Caco-2 (cell line): ENCODE results near the gene IQSEC1. TPM values are rescaled to one million over a fixed set of nuclear protein-coding genes. Genes with fewer than 3 reads are reported as not detected.

ENCODE experiments used
- BruUV-seq: library from RNA; stranded (reverse); fragments of 400-500 nt; replicated peaks from 2 replicates; lab custom pipeline; 2021; lab: Mats Ljungman, UMichigan
- CTCF ChIA-PET: fragments of 300-600 bp; sonication (Branson Sonifier 250); formaldehyde crosslinking; loops from one replicate; lab custom pipeline; 2022; ENCODE audit warnings: antibody characterized with exemption; lab: Charles Lee
- POLR2A ChIA-PET: fragments of 300-600 bp; sonication (Branson Sonifier 250); formaldehyde crosslinking; loops from one replicate; lab custom pipeline; 2022; ENCODE audit warnings: antibody characterized with exemption; lab: Charles Lee
- DNase-seq, 2 experiments: peaks; one replicate each; pipeline versions ENCODE4 v3.0.0 to v3.0.0-alpha.2; 2020 to 2022
- H3K27me3 ChIP-seq: replicated peaks from 2 replicates; pipeline ENCODE4 v1.6.0; 2011; ENCODE audit warnings: low read length; ENCODE audit not compliant: control insufficient read depth, insufficient read depth
- H3K36me3 ChIP-seq: 2 replicates; pipeline ENCODE4 v1.5.1; 2011; ENCODE audit warnings: low read length; ENCODE audit not compliant: control insufficient read depth, insufficient read depth
- H3K4me1 ChIP-seq: fragments of 250-450 bp; sonication (Bioruptor Pico); 2 replicates; pipeline ENCODE4 v1.5.1; 2020; ENCODE audit warnings: mild to moderate bottlenecking
- H3K4me3 ChIP-seq: 2 replicates; pipeline ENCODE4 v1.5.1; 2011; ENCODE audit warnings: low read depth, mild to moderate bottlenecking, control low read depth, low read length
- H3K9me3 ChIP-seq: fragments of 250-450 bp; sonication (Bioruptor Pico); 2 replicates; pipeline ENCODE4 v1.5.1; 2020; ENCODE audit warnings: mild to moderate bottlenecking, moderate library complexity
- H3K27ac Mint-ChIP-seq: one replicate; pipeline ENCODE4 v1.8.0; 2022; ENCODE audit warnings: mixed read lengths; ENCODE audit not compliant: unreplicated experiment
- H3K27me3 Mint-ChIP-seq: one replicate; pipeline ENCODE4 v1.8.0; 2022; ENCODE audit warnings: mixed read lengths; ENCODE audit not compliant: insufficient read depth, unreplicated experiment
- H3K36me3 Mint-ChIP-seq: one replicate; pipeline ENCODE4 v1.8.0; 2022; ENCODE audit warnings: mild to moderate bottlenecking, mixed read lengths; ENCODE audit not compliant: insufficient read depth, unreplicated experiment
- H3K4me1 Mint-ChIP-seq: one replicate; pipeline ENCODE4 v1.8.0; 2022; ENCODE audit warnings: low read depth, mixed read lengths; ENCODE audit not compliant: unreplicated experiment
- H3K4me3 Mint-ChIP-seq: one replicate; pipeline ENCODE4 v1.8.0; 2022; ENCODE audit warnings: mild to moderate bottlenecking, moderate library complexity, mixed read lengths; ENCODE audit not compliant: unreplicated experiment
- H3K9me3 Mint-ChIP-seq: one replicate; pipeline ENCODE4 v1.8.0; 2022; ENCODE audit warnings: mixed read lengths; ENCODE audit not compliant: unreplicated experiment
- CTCF ChIP-seq, 2 experiments: fragments of 200-600 bp in 1 of 2; IDR thresholded peaks; 1 replicate in 1 of 2; 2 replicates in 1 of 2; pipeline versions ENCODE4 v1.5.1 to v1.8.0; 2011 to 2022; ENCODE audit warnings: antibody characterized with exemption in 1 of 2, control low read depth in 1 of 2, inconsistent platforms in 1 of 2, low read depth in 1 of 2, low read length in 1 of 2, mild to moderate bottlenecking in 1 of 2, moderate library complexity in 1 of 2; ENCODE audit not compliant: insufficient read depth in 1 of 2, severe bottlenecking in 1 of 2, unreplicated experiment in 1 of 2
- intact Hi-C: fragments of 100-400 bp; cut with micrococcal nuclease; formaldehyde crosslinking; loops from one replicate; pipeline ENCODE4 v1.10.0; 2022; ENCODE audit not compliant: unreplicated experiment
- total RNA-seq: library from RNA; stranded (reverse); gene quantifications from 2 replicates; pipeline ENCODE4 v1.2.3, GENCODE V29; 2022

The IQSEC1 gene
- total RNA-seq, 1 experiment from 2014 or later, result 40.0 TPM

- no peak overlapping the region for H3K27ac Mint-ChIP-seq
- H3K9me3 Mint-ChIP-seq, result no peaks in the 10 kb centered on the region
- no peaks in the 10 kb centered on the region for H3K27me3 Mint-ChIP-seq
- no peak for DNase-seq
- no TSS peak for BruUV-seq
- no peaks in the 10 kb centered on the region for H3K4me1 Mint-ChIP-seq
- intact Hi-C loops, result loop anchor here (5.0 kb wide), 1 partner anchor 35 kb away; no protein-coding TSS in a partner anchor
- ChIA-PET CTCF (interaction anchor here (0.6 to 1.8 kb wide), 2 partner anchors 37 to 227 kb away, joined by 6 to 8 read pairs; no protein-coding TSS in a partner anchor), POLR2A (no interaction called here)
- no peaks in the 10 kb centered on the region for H3K36me3 Mint-ChIP-seq
- no peak overlapping the region for H3K4me3 ChIP-seq
- no peaks in the 10 kb centered on the region for H3K36me3 ChIP-seq
- H3K4me3 Mint-ChIP-seq, result no peak overlapping the region
- peak in 1 of 2 experiments; percentile 28 for TF ChIP-seq CTCF (IDR thresholded peaks at IDR 0.05; ENCODE audit: insufficient read depth in 1 of 2, low read depth in 1 of 2, low read length in 1 of 2, severe bottlenecking in 1 of 2, unreplicated experiment in 1 of 2)
- no peaks in the 10 kb centered on the region for H3K9me3 ChIP-seq
- no peaks in the 10 kb centered on the region for H3K4me1 ChIP-seq
- no peaks in the 10 kb centered on the region for H3K27me3 ChIP-seq
These were observed 125.5 kb downstream of the IQSEC1 start for GRCh38 chr3:12947504-12948369.

GRCh38 chr3:12946649-12947316 lies 126.4 kb downstream of the IQSEC1 start:
- DNase-seq, result no peak
- Mint-ChIP-seq H3K4me1 (no peaks in the 10 kb centered on the region), H3K9me3 (no peaks in the 10 kb centered on the region), H3K27me3 (no peaks in the 10 kb centered on the region), H3K4me3 (no peak overlapping the region), H3K27ac (no peak overlapping the region), H3K36me3 (no peaks in the 10 kb centered on the region)
- BruUV-seq, result no TSS peak
- POLR2A ChIA-PET, result no interaction called here
- Histone ChIP-seq H3K4me1 (no peaks in the 10 kb centered on the region), H3K27me3 (no peaks in the 10 kb centered on the region), H3K36me3 (peaks cover 2% of the 10 kb centered on the region; the same call in 1 of the 2 replicates), H3K9me3 (no peaks in the 10 kb centered on the region), H3K4me3 (no peak overlapping the region)
- intact Hi-C loops, result loop anchor here (5.0 kb wide), 1 partner anchor 36 kb away; no protein-coding TSS in a partner anchor
- TF ChIP-seq CTCF (IDR thresholded peaks at IDR 0.05; ENCODE audit: insufficient read depth in 1 of 2, low read depth in 1 of 2, low read length in 1 of 2, severe bottlenecking in 1 of 2, unreplicated experiment in 1 of 2), result no peak
- CTCF ChIA-PET, result interaction anchor here (1.8 kb wide), 1 partner anchor 37 kb away, joined by 6 read pairs; no protein-coding TSS in a partner anchor

- H3K27me3 Mint-ChIP-seq, result no peaks in the 10 kb centered on the region
- no peaks in the 10 kb centered on the region for H3K27me3 ChIP-seq
- intact Hi-C loops, result loop anchor here (5.0 kb wide), 1 partner anchor 36 kb away; no protein-coding TSS in a partner anchor
- DNase-seq, result no peak
- H3K4me1 ChIP-seq, result no peaks in the 10 kb centered on the region
- H3K36me3 Mint-ChIP-seq, result no peaks in the 10 kb centered on the region
- no peak overlapping the region for H3K4me3 ChIP-seq
- ChIA-PET CTCF (no interaction called here), POLR2A (no interaction called here)
- no peak for TF ChIP-seq CTCF (IDR thresholded peaks at IDR 0.05; ENCODE audit: insufficient read depth in 1 of 2, low read depth in 1 of 2, low read length in 1 of 2, severe bottlenecking in 1 of 2, unreplicated experiment in 1 of 2)
- H3K4me3 Mint-ChIP-seq, result no peak overlapping the region
- H3K27ac Mint-ChIP-seq, result no peak overlapping the region
- no peaks in the 10 kb centered on the region for H3K9me3 ChIP-seq
- H3K36me3 ChIP-seq, result peaks cover 2% of the 10 kb centered on the region; the same call in 1 of the 2 replicates
- no TSS peak for BruUV-seq
- no peaks in the 10 kb centered on the region for H3K9me3 Mint-ChIP-seq
- H3K4me1 Mint-ChIP-seq, result no peaks in the 10 kb centered on the region
These were observed 127.0 kb downstream of the IQSEC1 start for GRCh38 chr3:12946251-12946648.
